Hepatocyte (in vitro differentiated cells): ENCODE results near the gene CFTR.

ENCODE experiments used
- CTCF ChIP-seq: fragments of 200-600 bp; sonication (generic); IDR thresholded peaks from 2 replicates; pipeline ENCODE4 v1.5.1; 2016; ENCODE audit warnings: antibody characterized with exemption, mild to moderate bottlenecking; ENCODE audit not compliant: poor library complexity
- EZH2 ChIP-seq: fragments of 200-600 bp; sonication (generic); IDR thresholded peaks from 2 replicates; pipeline ENCODE4 v1.6.1; 2016; ENCODE audit warnings: antibody characterized with exemption, mild to moderate bottlenecking, borderline replicate concordance

DNA sequence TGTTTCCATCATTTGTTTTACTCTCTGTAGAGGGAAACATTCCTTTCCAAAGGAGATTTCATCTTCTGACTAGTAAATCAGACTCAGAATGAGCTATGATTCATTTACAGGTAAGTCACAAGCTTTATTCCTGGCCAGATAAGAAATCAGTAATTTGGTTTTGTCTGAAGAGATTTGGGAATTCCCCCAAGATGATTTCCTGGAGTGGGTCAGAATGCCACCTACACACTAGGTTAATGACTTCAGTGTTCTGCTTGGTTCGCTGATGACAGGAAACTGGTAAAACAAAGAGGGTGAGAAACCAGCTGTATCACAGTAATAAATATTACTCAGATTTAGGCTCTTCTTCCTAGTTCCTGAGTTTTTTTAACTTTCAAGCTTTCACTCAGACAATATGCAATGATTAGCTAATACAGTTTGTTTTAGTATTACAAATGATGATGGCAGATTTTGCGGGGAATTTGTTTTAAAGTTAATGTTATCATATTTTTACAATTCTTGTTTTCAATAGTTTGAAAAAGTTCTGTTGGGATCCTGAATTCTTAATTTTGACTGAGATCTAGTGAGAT is 44.3 kb upstream of the CFTR start:
- TF ChIP-seq CTCF = no peak
- no peak for TF ChIP-seq EZH2
